GM23338 (cell line): ENCODE data around the gene PFN1.

Source experiments
- EZH2 ChIP-seq: fragments of 200-600 bp; sonication (generic); IDR thresholded peaks from one replicate; pipeline ENCODE4 v1.8.0; 2017; ENCODE audit warnings: antibody characterized with exemption, mild to moderate bottlenecking, low read depth; ENCODE audit not compliant: unreplicated experiment
- JUNB ChIP-seq: IDR thresholded peaks from one replicate; pipeline ENCODE4 v1.6.1; 2016; ENCODE audit warnings: antibody characterized with exemption; ENCODE audit not compliant: unreplicated experiment
- NANOG ChIP-seq: IDR thresholded peaks from 2 replicates; pipeline ENCODE4 v1.6.1; 2016; ENCODE audit warnings: antibody characterized with exemption, borderline replicate concordance
- POLR2AphosphoS5 ChIP-seq: IDR thresholded peaks from 2 replicates; pipeline ENCODE4 v1.6.1; 2016; ENCODE audit warnings: antibody characterized with exemption, low read depth
- ZNF331 ChIP-seq: fragments of 250-450 bp; sonication (Bioruptor Pico); IDR thresholded peaks from 2 replicates; pipeline ENCODE4 v1.5.0; 2020; ENCODE audit warnings: low read depth, mild to moderate bottlenecking, moderate library complexity
- TF ChIP-seq, protein P1 (sequence below), 2 experiments: fragments of 200-600 bp in 1 of 2; sonication (generic) in 1 of 2; conservative IDR thresholded peaks; 2 replicates each; pipeline versions ENCODE4 v1.5.1 to v1.6.1; 2016 to 2017; ENCODE audit warnings: antibody characterized with exemption in 2 of 2, low read depth in 2 of 2, mild to moderate bottlenecking in 2 of 2, moderate library complexity in 1 of 2
- TF ChIP-seq, protein P2 (sequence below): IDR thresholded peaks from one replicate; pipeline ENCODE4 v1.6.1; 2018; ENCODE audit warnings: antibody characterized with exemption; ENCODE audit not compliant: unreplicated experiment

DNA sequence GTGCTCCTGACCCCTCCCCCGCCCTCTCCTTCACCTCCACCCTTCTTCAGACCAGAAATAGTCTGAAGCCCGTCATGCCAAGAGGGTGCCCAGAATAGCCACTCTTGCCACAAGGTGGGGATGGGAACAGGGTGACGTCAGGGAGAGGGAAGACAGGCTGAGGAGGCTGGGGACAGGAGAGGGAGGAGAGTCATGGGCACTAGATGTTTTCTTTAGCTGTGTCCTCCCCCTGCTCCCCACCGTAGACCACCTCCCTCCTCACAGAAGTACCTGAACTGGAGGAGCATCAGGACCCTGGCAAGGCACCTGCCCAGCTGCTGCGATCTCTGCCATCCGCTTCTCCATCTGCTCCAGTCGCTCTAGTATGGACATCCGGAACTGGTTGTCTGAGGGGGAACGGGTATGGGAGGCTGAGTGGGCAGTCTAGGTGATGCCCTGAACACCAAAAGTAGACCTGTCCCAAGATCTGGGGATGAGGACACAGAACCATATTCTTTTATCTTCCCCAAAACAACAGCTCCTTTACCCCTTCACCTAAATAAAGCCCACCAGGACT, 25.9 kb upstream of the PFN1 start:
- TF ChIP-seq, protein P1, sequence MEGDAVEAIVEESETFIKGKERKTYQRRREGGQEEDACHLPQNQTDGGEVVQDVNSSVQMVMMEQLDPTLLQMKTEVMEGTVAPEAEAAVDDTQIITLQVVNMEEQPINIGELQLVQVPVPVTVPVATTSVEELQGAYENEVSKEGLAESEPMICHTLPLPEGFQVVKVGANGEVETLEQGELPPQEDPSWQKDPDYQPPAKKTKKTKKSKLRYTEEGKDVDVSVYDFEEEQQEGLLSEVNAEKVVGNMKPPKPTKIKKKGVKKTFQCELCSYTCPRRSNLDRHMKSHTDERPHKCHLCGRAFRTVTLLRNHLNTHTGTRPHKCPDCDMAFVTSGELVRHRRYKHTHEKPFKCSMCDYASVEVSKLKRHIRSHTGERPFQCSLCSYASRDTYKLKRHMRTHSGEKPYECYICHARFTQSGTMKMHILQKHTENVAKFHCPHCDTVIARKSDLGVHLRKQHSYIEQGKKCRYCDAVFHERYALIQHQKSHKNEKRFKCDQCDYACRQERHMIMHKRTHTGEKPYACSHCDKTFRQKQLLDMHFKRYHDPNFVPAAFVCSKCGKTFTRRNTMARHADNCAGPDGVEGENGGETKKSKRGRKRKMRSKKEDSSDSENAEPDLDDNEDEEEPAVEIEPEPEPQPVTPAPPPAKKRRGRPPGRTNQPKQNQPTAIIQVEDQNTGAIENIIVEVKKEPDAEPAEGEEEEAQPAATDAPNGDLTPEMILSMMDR (conservative IDR thresholded peaks at IDR 0.05; ENCODE audit: low read depth in 2 of 2): no peak
- TF ChIP-seq ZNF331 (no peak), POLR2AphosphoS5 (no peak), JUNB (no peak), EZH2 (no peak), NANOG (no peak)
- TF ChIP-seq, protein P2, sequence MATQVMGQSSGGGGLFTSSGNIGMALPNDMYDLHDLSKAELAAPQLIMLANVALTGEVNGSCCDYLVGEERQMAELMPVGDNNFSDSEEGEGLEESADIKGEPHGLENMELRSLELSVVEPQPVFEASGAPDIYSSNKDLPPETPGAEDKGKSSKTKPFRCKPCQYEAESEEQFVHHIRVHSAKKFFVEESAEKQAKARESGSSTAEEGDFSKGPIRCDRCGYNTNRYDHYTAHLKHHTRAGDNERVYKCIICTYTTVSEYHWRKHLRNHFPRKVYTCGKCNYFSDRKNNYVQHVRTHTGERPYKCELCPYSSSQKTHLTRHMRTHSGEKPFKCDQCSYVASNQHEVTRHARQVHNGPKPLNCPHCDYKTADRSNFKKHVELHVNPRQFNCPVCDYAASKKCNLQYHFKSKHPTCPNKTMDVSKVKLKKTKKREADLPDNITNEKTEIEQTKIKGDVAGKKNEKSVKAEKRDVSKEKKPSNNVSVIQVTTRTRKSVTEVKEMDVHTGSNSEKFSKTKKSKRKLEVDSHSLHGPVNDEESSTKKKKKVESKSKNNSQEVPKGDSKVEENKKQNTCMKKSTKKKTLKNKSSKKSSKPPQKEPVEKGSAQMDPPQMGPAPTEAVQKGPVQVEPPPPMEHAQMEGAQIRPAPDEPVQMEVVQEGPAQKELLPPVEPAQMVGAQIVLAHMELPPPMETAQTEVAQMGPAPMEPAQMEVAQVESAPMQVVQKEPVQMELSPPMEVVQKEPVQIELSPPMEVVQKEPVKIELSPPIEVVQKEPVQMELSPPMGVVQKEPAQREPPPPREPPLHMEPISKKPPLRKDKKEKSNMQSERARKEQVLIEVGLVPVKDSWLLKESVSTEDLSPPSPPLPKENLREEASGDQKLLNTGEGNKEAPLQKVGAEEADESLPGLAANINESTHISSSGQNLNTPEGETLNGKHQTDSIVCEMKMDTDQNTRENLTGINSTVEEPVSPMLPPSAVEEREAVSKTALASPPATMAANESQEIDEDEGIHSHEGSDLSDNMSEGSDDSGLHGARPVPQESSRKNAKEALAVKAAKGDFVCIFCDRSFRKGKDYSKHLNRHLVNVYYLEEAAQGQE: no peak
